HG03108 (cell line): ENCODE results near the gene TPD52L1.

ENCODE experiments used
- ATAC-seq: cut with Tn5 transposase; IDR thresholded peaks from one replicate; pipeline ENCODE4 v1.9.1; 2021; ENCODE audit warnings: moderate library complexity; ENCODE audit not compliant: unreplicated experiment

The TPD52L1 gene

DNA sequence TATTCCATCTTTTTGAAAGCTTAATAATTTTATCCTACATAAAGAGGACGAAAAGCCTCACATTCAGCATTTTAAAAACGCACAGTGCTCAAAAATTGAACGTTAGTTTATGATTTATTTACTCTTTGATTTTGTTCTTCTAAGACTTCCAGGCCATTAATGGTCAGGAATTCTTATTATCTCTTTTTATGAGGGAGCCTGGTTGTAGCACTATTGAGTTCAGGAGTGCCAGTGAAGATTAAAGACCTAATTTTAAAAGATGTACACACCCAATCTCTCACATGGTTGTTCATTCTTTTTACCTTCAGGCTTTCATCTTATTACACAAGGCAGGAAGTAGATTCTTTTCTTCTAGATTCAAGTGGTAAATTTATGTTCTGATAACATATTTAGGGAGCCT is 79.6 kb downstream of the TPD52L1 start:
- no peak for ATAC-seq

DNA sequence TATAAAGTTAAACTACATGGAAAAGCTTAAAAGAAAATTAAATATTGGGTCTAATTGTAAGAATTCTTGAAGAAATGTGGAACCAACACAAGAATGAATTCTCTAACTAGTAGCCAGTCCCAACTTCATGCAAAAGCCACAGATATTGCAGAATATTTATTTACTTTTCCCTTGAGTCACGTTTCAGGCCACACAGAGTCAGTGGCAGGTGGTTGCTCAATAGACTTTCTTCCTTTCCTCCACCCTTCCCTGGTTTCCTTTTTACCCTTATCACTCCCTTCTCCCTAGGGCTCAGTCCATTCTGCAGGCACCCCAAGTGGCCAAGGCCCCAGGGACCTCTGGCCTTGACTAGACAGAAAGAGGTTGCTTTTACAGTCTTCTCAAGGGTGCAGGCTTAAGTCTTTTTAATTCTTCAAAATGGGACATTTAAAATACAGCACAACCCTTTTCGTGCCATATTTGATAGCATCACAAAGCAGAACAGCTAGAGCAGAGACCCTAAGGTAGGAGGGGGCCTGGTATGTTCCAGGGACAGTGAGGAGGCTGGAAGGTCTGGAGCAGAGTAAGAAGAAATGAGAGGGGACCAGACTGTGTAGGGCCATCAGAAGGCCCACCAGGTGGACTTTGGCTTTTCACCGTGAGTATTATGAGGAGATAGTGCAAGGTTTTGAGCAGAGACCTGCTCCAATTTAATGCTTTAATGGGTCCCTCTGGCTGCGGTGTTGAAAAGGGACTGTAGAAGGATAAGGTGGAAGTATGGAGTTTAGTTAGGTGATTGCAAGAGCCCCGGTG is 83.2 kb downstream of the TPD52L1 start:
- no peak for ATAC-seq

DNA sequence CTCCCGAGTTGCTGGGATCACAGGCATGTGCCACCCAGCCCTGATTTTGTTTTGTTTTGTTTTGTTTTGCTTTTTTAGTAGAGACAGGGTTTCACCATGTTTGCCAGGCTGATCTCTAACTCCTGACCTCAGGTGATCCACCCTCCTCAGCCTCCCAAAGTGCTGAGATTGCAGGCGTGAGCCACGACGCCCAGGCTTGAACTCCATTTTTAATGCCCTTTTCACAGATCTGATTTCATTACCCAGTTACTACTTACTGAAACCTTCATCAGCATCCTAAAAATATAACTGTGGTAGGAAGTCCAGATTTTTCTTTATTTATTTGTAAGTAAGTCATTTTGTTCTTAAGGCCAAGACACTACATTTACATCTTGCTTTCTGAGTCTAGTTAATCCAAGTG is 84.2 kb downstream of the TPD52L1 start:
- ATAC-seq: no peak

DNA sequence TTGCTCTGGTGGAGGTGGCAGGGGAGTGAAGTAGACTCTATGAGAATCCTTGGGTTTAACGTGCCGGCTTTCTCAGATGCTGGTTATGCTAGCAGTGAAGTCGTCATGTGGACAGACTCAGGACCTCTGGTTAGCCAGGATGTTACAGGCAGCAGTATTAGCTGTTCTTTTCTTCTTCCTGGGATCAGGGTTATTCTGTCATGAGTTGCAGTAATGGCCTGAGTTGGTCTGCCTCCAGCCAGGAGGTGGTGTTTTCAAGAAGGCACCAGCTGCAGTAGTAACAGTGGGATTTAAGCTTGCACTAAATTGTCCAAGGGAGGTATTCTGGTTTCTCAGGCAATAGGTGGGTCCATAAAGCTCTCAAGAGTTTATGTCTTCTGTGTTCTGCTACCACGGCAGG is 91.5 kb downstream of the TPD52L1 start:
- ATAC-seq: no peak

DNA sequence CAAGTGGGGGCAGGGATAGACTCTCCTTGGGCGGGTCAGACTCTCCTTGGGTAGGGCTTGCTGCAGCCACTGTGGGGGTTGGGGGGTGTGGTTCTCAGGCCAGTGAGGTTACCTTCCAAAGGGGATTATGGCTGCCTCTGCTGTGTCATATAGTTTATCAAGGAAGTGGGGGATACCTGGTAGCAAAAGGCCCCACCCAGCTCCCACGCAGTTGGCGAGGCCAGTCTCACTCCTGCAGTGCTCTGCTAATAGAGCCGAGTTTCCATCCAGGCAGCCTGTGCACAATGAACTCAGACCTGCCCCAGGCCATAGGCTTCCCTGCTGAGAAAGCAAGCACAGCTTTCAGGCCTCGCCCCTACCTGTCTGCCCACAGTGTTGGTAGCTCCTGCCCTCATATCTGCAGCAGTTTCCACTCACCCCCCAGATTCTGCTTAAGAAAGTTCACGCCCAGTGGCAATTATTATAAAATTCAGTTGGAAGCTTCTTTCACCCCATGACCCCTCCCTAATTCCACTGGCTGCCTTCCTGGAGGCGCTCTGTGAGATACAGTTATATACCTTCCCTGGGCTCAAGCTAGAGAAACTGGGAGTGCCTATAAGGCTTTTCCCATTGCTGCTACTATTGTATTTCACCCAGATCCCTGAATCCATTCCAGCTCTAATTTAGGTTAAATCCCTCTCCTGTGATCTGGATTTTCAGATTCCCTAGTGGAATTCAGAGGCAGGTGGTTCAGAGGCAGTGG is 92.1 kb downstream of the TPD52L1 start:
- ATAC-seq: no peak

DNA sequence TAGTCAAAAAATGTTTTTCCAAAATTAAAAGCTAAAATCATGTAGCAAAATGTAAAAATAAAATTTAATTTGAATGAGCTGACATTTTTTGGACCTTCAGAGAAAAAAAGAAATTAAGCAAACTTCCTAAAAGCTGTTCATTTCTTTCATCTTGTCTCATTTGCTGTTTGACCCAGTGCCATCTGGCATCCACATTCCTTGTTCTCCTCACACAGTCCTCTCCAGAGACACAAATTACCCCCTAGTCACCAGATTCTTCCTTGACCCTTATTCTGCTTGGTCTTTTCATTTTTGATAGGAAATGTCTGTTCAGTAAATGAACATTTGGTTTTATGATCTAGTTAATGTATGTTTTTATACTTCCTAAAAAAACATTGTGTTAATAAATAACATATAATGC is 93.0 kb downstream of the TPD52L1 start:
- ATAC-seq: no peak

DNA sequence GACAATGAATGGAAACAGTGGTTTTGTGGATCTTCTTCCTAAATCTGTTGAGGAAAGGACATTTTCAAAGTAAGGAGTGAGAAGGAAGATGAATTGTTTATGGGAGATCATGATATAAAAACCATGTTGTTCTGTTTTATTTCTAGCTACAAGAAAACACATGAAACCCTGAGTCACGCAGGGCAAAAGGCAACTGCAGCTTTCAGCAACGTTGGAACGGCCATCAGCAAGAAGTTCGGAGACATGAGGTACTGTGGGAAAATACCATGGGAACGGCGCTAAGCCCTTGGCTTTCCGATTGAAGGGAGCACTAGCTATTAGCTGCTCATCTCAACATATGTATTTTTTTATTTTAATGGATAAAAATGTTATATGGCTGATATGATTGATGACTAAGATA is 94.6 kb downstream of the TPD52L1 start:
- ATAC-seq: no peak

DNA sequence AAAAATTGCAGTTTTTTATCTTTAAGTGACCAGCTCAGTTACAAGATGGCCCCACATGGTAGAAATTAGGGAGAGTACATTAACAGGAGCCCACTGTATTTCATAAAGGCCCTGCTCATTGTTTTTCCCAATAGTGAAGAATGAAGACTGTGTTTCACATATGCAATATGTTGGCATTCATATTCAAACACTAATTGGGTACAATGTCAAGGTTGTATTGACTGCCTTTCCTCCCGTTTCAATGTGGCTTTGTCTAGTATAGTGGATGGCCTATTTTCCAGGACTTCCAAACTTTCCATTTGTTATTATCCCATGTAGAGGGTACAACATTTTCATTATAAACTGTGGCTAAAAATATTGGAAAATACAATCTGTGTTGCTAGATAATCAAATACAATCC is 96.9 kb downstream of the TPD52L1 start:
- no peak for ATAC-seq

DNA sequence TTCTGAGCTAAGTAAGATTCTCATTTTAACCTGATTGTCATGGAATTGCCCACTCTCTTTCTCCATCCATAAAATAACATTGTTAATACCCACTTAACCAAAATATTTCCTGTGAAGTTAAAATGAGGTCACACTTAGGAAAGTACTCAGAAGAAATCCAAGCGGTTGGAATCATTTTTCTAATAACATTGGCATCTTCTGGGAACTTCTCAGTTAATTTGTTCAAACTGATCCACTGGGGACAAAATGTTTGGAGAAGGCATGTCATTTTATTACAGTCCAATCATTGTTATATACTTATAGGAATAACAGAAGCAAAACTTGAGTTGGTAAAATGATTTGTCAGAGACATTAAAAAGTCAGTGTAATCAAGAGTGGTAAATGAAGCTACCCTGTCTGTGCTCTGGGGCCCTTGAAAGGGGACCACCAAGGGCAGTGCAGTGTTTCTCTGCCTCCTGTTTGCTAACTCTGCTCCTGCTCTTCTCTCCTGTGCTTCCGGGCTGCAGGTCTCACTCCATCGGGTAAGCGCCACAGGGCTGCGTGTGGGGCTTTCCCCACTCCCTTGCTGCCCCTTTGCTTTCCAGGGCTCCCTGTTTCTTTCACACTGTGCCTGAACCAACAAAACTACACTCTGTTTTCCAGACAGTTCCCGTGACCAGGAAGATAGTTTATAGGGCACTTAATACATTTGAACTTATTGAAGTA is 98.1 kb downstream of the TPD52L1 start:
- ATAC-seq: no peak

DNA sequence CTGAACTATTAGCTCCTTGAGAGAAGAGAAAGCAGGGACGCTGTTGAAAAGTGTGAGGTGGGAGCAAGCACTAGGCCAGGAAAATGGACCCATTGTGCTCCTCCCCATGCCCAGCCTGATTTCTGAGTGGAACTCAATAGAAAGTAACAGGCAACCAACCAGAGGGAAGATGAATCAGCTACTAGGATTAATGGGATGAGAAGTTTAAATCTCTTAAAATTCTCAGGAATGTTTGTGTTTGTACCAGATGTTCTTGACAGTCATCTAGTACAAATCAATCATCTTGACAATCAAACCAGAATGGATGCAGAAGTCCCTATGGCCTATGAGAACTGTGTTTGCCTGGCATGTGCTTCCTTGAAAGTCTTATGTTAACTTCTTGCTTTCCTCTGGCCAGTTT is 99.3 kb downstream of the TPD52L1 start:
- ATAC-seq: no peak

DNA sequence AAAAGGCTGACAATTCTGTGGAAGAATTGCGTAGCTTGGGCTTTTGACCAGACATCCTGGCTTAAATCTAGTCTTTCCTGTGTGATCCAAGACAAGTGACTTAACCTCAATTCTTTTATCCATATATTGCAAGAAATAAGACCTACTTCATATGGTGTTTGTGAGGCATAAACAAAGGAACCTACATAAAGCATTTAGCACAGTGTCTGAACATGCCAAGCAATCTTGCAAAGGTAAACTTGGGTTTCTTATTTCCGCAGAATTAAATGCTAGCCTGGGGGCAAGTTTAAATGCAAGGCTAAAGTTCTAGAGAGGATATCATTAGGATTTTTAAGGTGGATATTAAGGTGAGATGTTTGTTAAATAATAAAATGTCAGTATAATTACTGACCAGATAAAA is 100.3 kb downstream of the TPD52L1 start:
- no peak for ATAC-seq

DNA sequence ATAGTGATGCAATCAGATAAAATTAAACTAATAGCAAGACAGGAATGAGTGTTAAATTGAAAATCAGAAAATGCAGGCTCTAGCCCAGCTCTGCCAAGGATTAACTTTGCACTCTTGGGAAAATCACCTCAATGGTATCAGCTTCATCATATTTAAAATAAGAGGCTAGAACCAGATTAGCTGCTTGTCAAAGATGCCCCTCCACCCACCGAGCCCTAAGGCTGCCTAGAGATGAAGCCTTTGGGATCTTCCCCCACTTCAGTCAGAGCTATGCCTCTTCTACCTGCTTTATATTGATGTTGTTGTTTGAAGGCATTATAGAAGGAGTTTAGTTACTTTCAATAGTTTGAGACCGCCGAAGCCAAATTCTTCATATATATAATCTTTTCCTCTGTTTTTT is 100.7 kb downstream of the TPD52L1 start:
- ATAC-seq: no peak

DNA sequence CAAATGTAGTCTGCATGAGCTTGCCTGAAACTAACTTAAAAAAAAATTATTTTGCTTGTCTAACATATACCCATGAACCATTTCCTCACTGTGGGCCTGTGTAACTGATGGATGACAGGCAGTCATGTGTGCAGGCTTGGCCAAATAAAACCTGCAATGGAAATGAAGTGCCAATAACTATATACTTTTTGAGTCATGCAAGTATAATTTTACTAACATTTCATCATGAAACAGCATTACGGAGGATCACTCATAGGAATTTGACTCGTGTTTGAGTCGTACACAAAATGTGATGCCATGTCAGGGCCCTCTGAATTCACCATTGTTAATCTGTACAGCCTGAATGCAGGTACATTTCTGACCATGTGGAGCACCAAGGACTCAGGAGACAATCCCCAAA is 101.6 kb downstream of the TPD52L1 start:
- no peak for ATAC-seq

DNA sequence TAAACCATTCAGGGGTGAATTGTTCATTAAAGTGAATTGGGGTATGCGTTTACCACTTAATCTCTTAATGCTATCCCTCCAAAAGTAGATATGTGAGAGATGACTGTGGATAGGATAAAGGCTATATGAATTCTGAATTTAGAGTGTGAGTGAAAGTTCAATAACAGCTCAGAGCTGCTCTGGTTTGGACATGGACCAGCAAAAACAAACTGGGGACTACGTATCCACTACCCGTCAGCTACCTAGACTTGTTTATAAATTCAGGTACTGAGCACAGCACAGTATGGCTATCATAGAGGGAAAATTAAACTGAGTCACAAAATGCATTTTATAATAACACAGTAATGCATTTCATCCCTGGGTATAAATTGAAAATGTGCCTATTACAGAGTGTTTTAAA is 103.8 kb downstream of the TPD52L1 start:
- ATAC-seq: no peak

DNA sequence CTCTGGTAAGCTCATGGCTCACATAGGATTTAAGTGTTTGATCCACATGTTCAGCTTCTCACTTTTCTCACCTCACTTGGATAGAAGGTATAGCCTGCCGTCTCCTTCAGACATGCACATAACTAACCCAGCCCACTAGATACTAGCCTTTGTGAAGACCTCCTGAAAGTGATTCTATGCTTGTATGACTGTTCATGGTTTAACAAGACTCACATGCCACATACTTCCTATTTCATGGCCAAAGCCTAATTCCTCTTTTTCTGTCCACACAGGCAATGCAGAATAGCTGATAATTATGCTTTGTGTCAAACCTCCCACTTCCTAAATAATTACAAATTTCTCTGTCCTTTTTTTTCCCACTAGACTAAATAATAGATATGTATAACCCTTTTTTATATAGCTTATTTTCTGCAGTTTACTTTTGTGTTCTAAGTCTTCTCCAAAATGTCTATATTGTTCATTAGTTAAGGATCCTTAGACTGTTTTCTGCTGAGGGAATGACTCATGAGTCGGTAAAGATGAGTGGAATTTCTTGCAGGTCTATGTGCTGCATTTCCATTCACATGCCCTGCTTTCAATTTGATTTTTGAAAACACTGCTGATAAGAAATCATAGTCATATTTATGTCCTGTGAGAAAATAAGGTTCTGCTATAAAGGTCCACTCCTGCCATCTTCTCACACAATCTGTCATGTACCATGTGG is 105.2 kb downstream of the TPD52L1 start:
- ATAC-seq: no peak

DNA sequence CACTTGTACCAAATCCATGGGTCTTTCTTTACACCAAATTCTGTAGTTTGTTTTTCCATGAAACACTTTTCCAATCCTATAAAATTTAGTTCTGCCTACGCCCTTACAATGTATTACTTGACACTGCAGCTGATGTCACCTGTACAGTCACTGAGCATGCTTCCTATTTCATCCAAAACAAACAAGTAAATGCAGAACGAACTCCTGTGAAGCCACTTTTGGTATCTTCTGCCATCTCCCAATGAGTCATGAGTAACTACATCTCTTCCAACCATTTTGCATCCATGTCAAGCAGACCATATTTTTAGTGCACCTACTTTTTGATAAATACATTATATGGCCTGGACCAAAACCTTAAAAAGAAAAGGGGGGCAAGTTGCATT is 105.8 kb downstream of the TPD52L1 start:
- no peak for ATAC-seq

DNA sequence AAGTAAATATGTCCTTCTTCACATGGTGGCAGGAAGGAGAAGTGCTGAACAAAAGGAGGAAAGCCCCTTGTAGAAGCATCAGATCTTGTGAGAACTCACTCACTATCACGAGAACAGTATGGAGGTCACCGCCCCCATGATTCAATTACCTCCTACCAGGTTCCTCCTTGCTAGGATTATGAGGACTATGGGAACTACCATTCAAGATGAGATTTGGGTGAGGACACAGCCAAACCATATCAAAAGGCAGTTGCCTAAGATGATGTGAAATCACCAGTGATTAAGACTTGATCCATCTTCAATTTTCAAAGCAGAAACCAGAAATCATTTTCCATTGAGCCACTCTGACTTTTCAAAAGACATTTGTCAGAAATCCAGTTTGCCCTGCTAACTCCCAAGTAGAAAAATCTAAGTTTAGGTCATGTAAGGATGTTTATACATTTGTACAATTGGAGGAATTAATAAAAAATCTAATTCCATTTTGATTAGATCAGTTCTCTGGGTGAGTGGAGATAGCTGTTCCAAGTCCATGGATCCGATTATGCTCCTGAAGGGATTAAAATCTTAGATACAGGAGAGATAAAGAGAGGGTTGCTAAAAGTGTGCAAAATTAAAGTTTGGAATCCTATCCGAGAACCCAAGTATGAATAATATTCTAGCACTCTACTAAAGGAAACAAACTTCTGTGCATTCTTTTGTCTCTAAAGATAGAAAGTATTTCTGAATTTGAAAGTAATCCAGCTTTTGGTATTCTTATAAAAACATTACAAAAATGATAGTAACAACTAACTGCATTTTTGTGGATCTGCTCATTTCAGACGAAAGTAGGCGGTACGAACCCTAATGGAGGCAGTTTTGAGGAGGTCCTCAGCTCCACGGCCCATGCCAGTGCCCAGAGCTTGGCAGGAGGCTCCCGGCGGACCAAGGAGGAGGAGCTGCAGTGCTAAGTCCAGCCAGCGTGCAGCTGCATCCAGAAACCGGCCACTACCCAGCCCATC is 108.7 kb downstream of the TPD52L1 start:
- no peak for ATAC-seq

DNA sequence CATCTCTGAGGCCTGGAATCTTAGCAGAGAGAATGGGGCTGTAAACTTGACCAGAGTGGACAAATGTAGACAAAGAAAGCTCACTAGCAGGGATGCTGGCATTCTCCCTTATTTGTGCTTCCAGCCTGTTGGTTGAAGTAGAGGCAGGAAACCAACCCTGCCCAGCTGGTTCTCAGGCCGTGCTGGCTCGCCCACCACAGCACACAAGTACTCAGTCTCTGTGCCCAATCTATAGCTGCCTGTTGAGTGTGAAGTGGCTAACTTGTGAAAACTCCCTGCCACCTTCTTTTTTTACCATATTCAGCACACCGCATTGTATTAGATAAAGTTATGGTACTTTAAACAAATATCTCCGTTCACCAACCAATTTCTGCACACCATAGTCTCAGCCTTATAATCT is 110.9 kb downstream of the TPD52L1 start:
- ATAC-seq: no peak

DNA sequence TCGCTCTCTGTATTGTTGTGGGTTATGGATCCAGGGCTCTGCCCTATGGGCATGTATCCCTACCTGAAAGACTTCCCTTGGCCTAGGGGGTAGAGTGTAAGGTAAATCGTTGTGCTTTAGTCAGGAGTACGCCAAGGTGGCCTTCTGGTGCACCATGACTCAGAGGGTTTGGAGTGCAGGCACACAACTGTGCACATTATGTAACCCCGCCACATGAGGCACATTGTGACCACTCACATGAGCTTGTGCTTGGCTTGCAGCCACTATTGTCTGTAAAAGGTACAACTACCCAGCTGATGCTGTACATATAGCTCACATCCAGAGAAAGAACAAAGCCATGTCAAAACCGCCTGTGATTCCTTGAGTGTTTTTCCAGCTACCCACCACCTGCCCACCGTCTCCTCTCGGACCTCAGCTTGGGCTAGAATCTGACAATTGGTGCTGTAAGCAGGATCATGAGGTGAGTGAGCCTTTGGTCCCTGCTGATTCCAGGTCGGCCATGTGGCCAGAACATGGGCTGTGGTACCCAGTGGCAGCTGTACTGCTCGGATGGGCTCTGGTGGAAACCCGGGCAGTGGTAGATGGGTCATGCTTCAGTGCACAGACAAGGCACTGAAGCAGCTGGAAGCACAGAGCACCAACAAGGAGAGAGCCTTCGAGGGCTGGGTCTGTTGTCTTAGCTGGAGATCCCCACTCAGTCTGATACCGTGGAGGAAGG is 114.4 kb downstream of the TPD52L1 start:
- ATAC-seq: no peak

DNA sequence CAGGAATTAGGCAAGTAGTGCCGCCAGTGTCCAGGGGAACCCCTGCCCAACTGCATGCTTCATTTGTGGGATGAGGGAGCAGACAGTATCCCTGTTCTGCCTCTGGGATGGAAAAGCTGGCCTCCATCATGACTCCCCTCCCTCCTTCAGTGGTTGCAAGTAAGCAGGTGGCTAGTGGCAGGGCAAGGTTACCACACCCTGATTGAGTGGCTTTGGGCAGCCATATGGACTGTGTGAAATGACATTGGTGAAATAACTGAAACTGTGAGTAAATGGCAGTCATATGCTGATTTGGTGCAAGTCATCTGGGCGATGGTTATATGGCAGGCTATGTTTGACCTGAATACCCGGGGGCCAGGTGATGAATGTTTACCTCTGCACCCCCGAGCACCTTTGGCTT is 115.2 kb downstream of the TPD52L1 start:
- ATAC-seq: no peak
